Activated CD4-positive, alpha-beta memory T cell treated with anti-CD3 and anti-CD28 coated beads for 36 hours (primary cell): Measurements from ENCODE around the gene SIPA1L3. TPM values are rescaled to one million over a fixed set of nuclear protein-coding genes. Genes with fewer than 3 reads are reported as not detected.

Source experiments
- CTCF ChIA-PET: fragments of 350-600 bp; sonication (Branson Sonifier 250); formaldehyde crosslinking; loops from one replicate; lab custom pipeline; 2021; ENCODE audit warnings: antibody characterized with exemption, inconsistent platforms; lab: Charles Lee
- POLR2A ChIA-PET: fragments of 350-600 bp; sonication (Branson Sonifier 250); formaldehyde crosslinking; loops from one replicate; lab custom pipeline; 2021; ENCODE audit warnings: antibody characterized with exemption; lab: Charles Lee
- DNase-seq: peaks from one replicate; pipeline ENCODE4 v3.0.0-alpha.2; 2020
- H3K27ac Mint-ChIP-seq: one replicate; pipeline ENCODE4 v1.8.0; 2021; ENCODE audit warnings: mixed read lengths
- H3K27me3 Mint-ChIP-seq: one replicate; pipeline ENCODE4 v1.8.0; 2021; ENCODE audit warnings: mixed read lengths
- H3K36me3 Mint-ChIP-seq: one replicate; pipeline ENCODE4 v1.8.0; 2021; ENCODE audit warnings: mixed read lengths
- H3K4me1 Mint-ChIP-seq: one replicate; pipeline ENCODE4 v1.8.0; 2021; ENCODE audit warnings: low read depth, mixed read lengths
- H3K4me3 Mint-ChIP-seq: one replicate; pipeline ENCODE4 v1.8.0; 2021; ENCODE audit warnings: mild to moderate bottlenecking, mixed read lengths
- H3K9me3 Mint-ChIP-seq: one replicate; pipeline ENCODE4 v1.8.0; 2021; ENCODE audit warnings: mixed read lengths
- intact Hi-C: fragments of 100-400 bp; cut with micrococcal nuclease; formaldehyde crosslinking; loops from one replicate; pipeline ENCODE4 v1.15.1; 2023
- total RNA-seq, 2 experiments: library from RNA; stranded (reverse); gene quantifications; one replicate each; pipeline ENCODE4 v1.2.3, GENCODE V29; 2021

SIPA1L3 gene
- total RNA-seq, 2 experiments from 2014 or later, result 10.3 to 12.1 TPM

DNA sequence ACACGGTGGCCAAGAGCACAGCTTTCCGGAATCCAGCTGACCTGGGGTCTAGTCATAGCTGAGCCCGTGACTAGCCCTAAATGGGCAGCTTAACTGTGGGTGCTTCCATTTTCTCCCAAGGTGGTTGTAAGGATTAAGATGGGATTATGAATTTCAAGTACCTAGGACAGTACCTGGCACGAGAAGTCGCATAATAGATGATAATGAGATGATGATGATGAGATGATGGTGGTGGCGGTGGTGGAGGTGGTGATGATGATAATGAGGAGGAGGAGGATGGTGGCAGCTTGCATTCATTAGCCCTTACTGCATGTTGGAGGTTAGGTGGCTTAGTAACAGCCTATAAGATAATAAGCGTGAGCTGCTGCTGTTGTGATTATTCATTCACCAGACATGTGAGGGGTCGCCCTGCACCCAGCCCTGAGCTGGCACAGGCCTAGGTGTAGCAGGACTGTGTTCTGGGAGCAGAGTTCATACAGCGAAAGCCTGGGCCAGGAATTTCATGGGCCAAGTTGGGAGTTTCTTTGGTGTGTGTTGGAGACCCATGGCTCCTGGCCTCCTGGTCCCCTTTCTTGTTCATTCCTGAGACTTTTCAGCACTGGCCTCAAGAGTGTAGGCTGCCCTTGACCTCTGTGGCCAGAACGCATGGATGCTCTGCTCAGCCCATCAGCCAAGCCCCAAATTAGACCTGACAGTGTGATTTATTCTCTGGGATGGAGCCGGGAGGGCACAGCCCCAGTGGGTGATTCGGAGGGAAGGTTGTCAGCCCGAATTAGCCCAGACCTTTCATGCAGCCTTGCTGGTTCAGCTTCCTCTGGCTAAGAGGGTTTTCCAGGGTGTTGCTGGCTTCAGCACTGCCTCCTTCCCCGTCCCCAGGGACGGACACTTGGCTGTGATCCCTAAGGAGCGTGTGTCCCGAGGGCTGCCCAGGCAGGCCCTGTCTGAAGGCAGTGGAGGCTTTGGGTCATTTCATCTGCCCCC, 128.8 kb downstream of the SIPA1L3 start:
- DNase-seq, result no peak
- intact Hi-C loops, result no loop called here
- Mint-ChIP-seq H3K36me3 (peaks cover 4% of the 10 kb centered on the region), H3K9me3 (peaks cover 3% of the 10 kb centered on the region), H3K27me3 (no peaks in the 10 kb centered on the region), H3K4me3 (no peak overlapping the region), H3K27ac (no peak overlapping the region), H3K4me1 (peaks cover 7% of the 10 kb centered on the region)
- ChIA-PET CTCF (interaction anchor here (1.2 to 1.4 kb wide), 2 partner anchors 14 to 133 kb away, joined by 3 to 5 read pairs; no protein-coding TSS in a partner anchor), POLR2A (no interaction called here)

DNA sequence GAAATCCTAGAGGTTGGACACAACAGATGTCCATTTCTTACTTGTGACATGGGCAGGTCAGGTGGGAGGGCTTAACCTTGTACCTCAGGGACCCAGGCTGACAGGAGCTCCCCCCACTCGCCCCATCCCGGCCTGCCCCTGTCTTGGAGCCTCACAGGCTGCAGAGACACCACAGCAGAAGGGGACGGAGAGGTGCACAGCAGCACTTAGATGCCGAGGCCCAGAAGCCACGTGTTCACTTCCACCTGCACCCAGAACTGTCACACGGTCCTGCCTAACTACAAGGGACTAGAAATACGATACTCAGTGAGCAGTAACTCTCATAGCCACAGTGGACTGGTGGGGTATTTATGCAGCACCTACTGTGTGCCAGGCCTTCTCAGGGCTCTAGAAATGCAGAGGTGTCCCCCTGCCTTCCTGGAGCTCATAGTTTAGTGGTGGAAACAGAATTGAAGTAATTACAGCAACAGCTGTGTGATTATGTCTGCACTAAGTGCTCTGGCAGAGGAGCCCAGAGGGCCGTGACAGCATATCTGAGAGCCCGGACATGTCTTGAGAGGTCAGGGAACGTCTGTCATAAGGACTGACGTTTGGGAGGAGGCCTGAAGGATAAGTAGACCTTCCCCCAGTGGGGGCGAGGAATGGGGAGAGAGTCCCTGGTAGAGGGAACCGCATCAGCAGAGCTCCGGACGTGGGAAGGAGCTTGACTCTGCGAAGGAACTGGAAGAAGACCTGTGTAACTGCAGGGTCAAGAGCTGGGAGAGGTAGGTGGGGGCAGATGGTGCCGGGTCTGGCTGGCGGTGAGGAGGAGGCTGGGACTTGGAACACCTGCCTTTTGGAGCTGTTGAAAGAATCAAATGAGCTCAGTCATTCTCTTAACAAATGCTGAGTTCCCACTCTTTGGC, 130.0 kb downstream of the SIPA1L3 start:
- H3K9me3 Mint-ChIP-seq, result peaks cover 6% of the 10 kb centered on the region
- H3K4me1 Mint-ChIP-seq, result peaks cover 7% of the 10 kb centered on the region
- H3K27me3 Mint-ChIP-seq, result no peaks in the 10 kb centered on the region
- ChIA-PET POLR2A (no interaction called here), CTCF (interaction anchor here (1.2 to 1.4 kb wide), 2 partner anchors 12 to 134 kb away, joined by 3 to 5 read pairs; no protein-coding TSS in a partner anchor)
- H3K36me3 Mint-ChIP-seq, result no peaks in the 10 kb centered on the region
- DNase-seq, result no peak
- H3K4me3 Mint-ChIP-seq, result no peak overlapping the region
- no peak overlapping the region for H3K27ac Mint-ChIP-seq
- intact Hi-C loops, result no loop called here

DNA sequence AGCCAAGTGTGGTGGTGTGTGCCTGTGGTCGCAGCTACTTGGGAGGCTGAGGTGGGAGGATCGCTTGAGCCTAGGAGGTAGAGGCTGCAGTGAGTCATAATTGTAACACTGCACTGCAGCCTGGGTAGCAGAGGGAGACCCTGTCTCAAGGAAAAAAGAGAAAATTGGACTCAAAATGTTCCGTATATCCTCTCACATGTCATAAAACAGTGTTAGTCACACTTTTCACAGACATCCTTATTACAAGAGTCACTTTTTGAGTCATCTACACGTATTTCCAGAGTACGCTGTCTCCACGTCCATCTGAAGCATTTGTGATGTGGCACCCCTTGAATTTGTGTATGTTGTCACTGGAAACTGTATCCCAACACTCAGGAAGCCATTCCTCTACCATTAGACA, 133.0 kb downstream of the SIPA1L3 start:
- ChIA-PET CTCF (no interaction called here), POLR2A (no interaction called here)
- peak; percentile 38 for DNase-seq
- no peaks in the 10 kb centered on the region for H3K36me3 Mint-ChIP-seq
- H3K27ac Mint-ChIP-seq, result no peak overlapping the region
- H3K4me1 Mint-ChIP-seq, result peaks cover 7% of the 10 kb centered on the region
- no peaks in the 10 kb centered on the region for H3K27me3 Mint-ChIP-seq
- no peak overlapping the region for H3K4me3 Mint-ChIP-seq
- intact Hi-C loops, result loop anchor here (1.0 kb wide), 1 partner anchor 9 kb away; no protein-coding TSS in a partner anchor
- H3K9me3 Mint-ChIP-seq, result peaks cover 8% of the 10 kb centered on the region

DNA sequence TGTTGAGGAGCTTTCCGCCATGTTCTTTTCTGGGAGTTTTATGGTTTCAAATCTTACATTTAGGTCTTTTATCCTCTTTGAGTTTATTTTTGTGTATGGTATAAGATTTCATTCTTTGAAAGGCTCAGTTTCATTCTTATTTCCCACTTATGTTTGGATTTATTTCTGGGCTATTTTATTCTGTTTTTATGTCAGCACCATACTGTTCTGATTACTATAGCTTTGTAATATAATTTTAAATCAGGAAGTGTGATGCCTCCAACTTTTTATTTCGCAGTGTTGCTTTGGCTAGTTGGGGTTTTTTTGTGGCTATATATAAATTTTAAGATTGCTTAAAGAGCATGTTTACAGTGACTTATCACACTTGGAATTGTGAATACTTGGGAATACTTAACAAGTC, 135.1 kb downstream of the SIPA1L3 start:
- no peaks in the 10 kb centered on the region for H3K36me3 Mint-ChIP-seq
- H3K27me3 Mint-ChIP-seq, result no peaks in the 10 kb centered on the region
- H3K4me1 Mint-ChIP-seq, result peaks cover 27% of the 10 kb centered on the region
- intact Hi-C loops, result no loop called here
- no peak overlapping the region for H3K4me3 Mint-ChIP-seq
- CTCF ChIA-PET, result no interaction called here
- peaks cover 8% of the 10 kb centered on the region for H3K9me3 Mint-ChIP-seq
- POLR2A ChIA-PET, result interaction anchor here (1.3 kb wide), 1 partner anchor 135 kb away, joined by 4 read pairs; the partner anchor contains the start of gene SIPA1L3
- H3K27ac Mint-ChIP-seq, result no peak overlapping the region
- DNase-seq, result no peak

DNA sequence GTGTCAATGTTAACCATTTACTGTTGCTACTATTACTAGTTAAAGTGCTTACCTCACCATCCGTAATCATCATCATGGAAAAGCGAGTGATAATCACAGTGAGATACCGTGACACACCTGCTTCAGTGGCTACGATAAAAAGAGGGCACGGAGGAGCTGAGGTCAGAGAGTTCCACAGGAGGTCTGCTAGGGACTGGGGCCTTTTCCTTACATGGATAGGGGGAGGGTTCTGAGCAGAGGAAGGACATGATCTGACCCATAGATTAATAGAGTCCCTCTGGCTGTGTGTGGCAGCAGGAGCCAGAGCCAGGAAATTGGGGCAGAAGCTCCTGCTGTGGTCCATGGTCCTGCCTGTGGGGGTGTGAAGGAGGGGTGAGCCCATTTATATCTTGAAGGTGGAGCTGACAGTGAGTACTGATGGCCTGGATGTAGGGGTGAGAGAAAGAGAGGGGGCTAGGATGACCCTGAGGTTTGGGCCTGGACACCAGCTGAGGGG, 136.7 kb downstream of the SIPA1L3 start:
- intact Hi-C loops, result loop anchor here (1.0 kb wide), 1 partner anchor 136 kb away; the partner anchor contains the start of gene SIPA1L3
- Mint-ChIP-seq H3K9me3 (peaks cover 8% of the 10 kb centered on the region), H3K27ac (no peak overlapping the region), H3K4me1 (peaks cover 43% of the 10 kb centered on the region), H3K36me3 (no peaks in the 10 kb centered on the region), H3K27me3 (no peaks in the 10 kb centered on the region), H3K4me3 (no peak overlapping the region)
- DNase-seq, result no peak
- ChIA-PET CTCF (no interaction called here), POLR2A (no interaction called here)

DNA sequence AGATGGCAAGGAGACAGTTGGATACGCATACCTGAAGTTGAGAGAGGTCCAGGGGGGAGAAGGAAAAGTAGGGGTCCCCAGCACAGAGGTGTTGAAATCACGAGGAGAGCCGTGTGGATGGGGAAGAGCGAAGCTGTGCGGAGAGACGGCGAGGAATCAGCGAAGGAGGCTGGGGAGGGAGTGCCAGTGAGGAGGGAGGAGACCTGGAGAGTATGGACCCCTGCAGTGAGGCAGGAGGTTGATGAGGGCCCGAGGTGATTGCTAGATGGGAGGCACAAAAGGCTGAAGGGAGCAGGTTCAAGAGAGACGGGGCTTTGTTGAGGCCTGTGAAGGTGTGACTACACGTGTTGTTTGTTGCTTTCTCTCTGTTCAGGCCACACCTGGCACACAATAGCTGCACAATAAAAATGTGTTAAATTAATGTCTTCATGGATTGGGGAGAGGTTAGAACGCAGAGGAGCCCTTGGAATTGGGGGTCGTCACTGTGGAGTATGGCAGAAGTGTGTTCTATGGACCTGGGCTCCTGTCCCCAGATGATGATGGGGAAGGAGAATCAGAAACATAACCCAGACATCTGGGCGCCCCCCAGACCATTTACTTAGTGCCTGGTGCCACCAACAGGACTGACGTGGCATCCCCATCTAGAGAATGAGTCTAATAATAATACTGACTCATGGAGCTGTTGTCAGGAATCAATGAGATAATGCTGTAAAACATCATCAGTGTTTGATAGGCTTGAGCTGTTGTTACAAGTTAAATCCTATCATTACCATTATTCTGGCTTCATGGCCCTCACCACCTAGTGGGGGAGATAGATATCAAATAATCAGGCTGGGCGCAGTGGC, 137.5 kb downstream of the SIPA1L3 start:
- Mint-ChIP-seq H3K36me3 (no peaks in the 10 kb centered on the region), H3K4me1 (peaks cover 50% of the 10 kb centered on the region), H3K27ac (no peak overlapping the region), H3K27me3 (no peaks in the 10 kb centered on the region), H3K4me3 (no peak overlapping the region), H3K9me3 (peaks cover 8% of the 10 kb centered on the region)
- no peak for DNase-seq
- CTCF ChIA-PET, result interaction anchor here (0.9 to 1.0 kb wide), 2 partner anchors 36 to 142 kb away, joined by 3 to 4 read pairs; no protein-coding TSS in a partner anchor
- intact Hi-C loops, result loop anchor here (1.0 to 5.0 kb wide), 2 partner anchors 137 to 267 kb away; partner anchors contain the start of genes SIPA1L3 and ZNF573
- POLR2A ChIA-PET, result no interaction called here

DNA sequence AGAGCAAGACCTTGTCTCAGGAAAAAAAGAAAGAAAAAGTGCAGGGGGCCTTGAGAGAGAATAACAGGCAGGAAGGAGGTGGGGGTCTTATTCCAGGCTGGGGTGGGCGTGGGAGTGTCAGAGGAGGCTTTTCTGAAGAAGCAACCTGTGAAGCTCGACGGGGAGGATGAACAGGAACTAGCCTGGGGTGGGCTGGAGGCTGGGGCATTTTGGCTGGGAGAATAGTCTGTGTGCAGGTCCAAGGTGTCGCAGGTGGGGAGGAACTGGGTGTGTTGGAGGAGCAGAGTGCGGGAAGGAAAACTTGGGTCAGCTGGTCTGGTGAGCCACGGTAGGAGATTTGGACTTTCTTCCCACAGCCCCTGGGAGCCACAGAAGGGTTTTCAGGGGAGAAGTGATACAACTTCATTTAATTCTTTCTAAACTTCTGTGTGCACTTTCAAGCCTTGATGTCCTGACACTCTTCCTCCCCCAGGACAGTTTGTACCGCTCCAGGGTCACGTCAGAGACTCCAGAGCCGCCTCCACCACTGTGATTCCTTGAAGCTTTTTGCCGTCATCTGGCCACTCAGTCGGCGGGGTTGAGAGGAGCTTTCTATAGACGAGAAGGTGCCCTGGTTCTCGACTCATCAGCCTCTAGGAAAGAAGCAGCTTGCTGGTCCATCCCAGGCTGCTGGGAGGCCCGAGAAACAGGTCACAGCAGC, 138.7 kb downstream of the SIPA1L3 start:
- CTCF ChIA-PET, result no interaction called here
- Mint-ChIP-seq H3K27me3 (no peaks in the 10 kb centered on the region), H3K27ac (peak overlapping the region; percentile 45), H3K9me3 (peaks cover 4% of the 10 kb centered on the region), H3K4me1 (peaks cover 46% of the 10 kb centered on the region), H3K36me3 (no peaks in the 10 kb centered on the region), H3K4me3 (no peak overlapping the region)
- intact Hi-C loops, result loop anchor here (5.0 kb wide), 1 partner anchor 268 kb away; the partner anchor contains the start of gene ZNF573
- no peak for DNase-seq
- POLR2A ChIA-PET, result no interaction called here

DNA sequence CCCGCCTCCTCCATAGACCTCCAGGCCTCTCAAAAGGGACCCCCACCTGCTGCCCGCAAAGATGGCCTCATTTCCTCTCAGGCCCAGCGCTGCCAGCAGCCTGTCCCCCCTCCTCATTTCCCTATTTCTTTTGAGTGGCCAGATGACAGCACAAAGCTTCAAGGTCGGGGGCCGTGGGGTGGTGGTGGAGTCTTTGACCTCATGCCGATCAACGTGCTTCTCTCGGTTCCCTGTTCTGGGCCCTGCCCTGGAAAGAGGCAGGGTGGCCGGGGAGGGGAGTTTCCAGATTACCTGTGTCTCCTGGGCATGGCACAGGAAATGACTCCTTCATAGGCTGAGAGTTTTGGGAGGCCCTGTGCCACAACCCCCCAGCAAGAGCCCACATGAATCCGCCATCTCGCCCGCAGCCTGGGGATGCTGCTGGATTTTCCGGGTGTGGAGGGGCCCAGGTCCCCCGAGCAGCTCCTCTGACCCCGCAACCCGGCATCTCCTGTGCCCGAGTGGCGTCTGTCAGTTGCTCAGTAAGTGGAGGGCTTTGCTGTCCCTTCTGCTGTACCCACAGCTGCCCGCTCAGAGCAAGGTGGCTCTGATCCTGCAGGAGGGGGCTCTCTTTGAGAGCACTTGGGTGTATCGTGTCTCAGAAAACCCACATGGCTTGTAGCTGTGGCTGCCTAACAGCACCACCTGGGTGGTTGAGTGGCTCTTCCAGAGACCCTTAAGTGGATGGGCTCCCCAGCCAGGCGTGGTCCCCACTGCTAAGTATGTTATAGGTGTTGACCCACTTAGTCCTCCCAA, 139.4 kb downstream of the SIPA1L3 start:
- CTCF ChIA-PET, result no interaction called here
- POLR2A ChIA-PET, result interaction anchor here (1.1 kb wide), 2 partner anchors 12 to 13 kb away, joined by 3 read pairs; no protein-coding TSS in a partner anchor
- Mint-ChIP-seq H3K27ac (peak overlapping the region; percentile 96), H3K4me1 (peaks cover 46% of the 10 kb centered on the region), H3K36me3 (no peaks in the 10 kb centered on the region), H3K4me3 (no peak overlapping the region), H3K27me3 (no peaks in the 10 kb centered on the region), H3K9me3 (peaks cover 4% of the 10 kb centered on the region)
- intact Hi-C loops, result loop anchor here (5.0 kb wide), 1 partner anchor 269 kb away; the partner anchor contains the start of gene ZNF573
- DNase-seq, result peak; percentile 15

DNA sequence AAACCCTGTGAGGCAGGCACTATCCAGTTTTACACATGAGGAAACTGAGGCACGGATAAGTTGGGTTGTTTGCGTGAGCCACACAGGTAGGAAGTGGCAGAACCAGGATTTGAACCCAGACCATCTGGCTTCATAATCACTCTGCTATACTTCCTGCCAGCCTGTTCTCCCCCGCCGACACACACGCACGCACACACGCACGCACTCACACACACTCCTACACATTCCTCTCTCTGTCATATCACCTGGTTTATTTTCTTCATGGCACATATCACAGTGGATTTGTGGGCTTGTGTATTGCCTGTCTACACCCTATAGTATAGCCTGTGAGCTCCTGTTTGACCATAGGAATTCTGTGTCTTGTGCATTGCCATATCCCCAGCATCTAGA, 140.0 kb downstream of the SIPA1L3 start:
- no peaks in the 10 kb centered on the region for H3K27me3 Mint-ChIP-seq
- H3K9me3 Mint-ChIP-seq, result peaks cover 1% of the 10 kb centered on the region
- peaks cover 46% of the 10 kb centered on the region for H3K4me1 Mint-ChIP-seq
- H3K4me3 Mint-ChIP-seq, result no peak overlapping the region
- no peaks in the 10 kb centered on the region for H3K36me3 Mint-ChIP-seq
- DNase-seq, result peak; percentile 67
- intact Hi-C loops, result loop anchor here (5.0 kb wide), 1 partner anchor 270 kb away; the partner anchor contains the start of gene ZNF573
- H3K27ac Mint-ChIP-seq, result peak overlapping the region; percentile 96
- ChIA-PET CTCF (interaction anchor here (2.2 kb wide), 1 partner anchor 144 kb away, joined by 8 read pairs; no protein-coding TSS in a partner anchor), POLR2A (interaction anchor here (1.1 kb wide), 2 partner anchors 12 to 13 kb away, joined by 3 read pairs; no protein-coding TSS in a partner anchor)
